ENCODE data around the gene CPSF4L.

Gene CPSF4L

DNA sequence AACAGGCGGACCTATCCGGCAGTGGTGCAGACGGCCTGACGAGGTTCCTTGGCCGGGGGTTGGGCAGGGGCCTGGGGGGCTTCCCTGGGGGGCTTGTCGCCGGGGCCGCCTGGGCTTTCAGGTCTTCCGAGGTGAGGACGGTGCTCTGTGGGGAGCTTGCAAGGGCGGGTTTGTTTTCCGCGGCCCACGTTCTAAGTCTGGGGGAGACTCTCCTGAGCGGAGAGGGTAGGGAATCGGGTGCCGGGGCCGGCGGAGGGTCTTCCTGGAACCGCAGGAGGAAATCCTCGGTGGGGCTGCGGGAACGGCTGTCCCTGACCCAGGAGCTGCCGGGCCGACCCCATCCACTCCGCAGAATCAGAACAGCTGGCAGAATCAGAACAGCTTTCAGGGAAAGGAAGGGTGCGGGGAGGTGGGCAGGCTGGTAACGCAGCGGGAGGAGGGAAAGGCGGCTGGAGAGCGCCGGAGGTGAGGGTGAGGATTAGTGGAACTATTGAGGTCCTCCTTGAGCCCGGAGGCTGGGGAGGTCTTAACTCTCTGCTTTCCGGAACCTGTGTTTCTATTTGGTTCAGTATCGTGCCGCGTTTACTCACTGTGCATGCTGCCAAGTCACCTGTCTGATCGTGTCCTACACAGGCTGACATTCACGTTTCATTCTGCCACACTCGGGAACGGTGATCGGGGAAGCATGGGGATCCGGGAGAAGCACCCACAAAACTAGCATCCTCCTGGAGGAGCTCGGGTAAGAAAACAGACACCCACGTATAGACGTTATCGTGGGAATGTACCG, 28.9 kb downstream of the CPSF4L start:
- peak; percentile 51 for DNase-seq (ENCODE audit: low spot score)

DNA sequence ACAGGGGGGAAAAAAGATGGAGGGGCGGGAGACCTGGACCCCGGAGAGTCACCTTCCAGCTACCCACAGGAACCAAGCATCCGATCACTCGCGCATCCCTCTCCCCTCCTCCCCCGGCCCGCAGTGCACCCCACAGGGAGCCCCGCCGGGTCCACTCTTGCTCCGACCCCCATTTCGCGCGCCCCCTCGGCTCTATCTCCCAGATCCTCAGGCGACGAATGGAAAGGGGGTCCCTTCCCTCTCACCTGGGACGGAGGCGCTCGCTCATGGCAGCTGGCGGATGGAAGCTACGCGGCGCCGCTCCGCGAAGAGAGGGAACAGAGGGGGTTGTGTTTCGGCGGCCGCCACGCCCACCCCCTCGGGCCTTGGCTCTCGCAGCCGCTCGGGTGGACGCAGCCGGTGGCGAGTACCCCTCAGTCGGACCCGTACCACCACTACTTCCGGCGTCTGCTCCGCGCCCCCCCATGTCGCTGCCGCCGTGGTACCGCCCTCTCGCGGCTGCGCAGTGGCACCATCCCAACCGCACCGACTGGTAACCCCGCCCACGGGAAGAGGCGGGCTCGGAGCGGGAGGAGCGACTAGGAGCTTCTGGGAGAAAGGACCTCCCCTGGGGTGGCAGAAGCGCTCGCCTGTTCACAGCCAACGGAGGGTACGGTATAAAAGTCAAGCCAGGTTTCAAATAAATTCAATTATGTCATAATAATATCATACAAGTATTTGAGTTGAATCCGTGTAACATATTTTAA, 29.7 kb downstream of the CPSF4L start:
- peak; percentile 96 for DNase-seq (ENCODE audit: low spot score)

DNA sequence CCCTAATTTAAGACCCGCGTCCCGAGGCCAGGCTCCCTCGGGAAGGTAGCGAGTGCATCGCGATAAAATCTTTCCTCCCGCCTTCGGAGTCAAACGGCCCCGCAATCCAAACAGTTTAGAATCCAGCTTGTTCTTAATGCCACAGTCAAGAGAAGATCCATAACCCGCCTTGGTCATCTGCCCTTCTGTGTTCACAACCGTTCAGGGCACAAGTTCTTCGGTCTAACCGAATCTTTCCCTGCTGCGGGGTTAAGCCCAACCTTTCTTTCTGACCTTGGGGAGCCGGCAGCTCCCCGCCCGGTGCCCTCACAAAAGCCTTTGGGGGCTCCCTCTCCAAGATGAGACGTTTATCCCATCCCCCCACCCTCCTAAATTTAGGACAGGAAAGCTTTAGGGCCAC, 30.3 kb downstream of the CPSF4L start:
- DNase-seq (ENCODE audit: low spot score), result peak; percentile 29

DNA sequence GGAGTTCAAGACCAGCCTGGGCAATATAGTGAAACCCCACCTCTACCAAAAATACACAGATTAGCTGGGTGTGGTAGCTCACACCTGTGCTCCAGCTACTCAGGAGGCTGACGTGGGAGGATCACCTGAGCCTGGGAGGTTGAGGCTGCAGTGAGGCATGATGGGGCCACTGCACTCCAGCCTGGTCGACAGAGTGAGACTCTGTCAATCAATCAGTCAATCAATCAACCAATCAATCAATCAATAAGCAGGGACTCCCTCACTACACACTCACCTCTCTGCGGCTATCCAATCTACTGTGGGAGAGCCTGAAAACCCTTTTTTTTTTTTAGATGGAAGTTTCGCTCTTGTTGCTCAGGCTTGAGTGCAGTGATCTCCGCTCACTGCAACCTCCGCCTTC, 31.6 kb downstream of the CPSF4L start:
- DNase-seq (ENCODE audit: low spot score), result no peak

DNA sequence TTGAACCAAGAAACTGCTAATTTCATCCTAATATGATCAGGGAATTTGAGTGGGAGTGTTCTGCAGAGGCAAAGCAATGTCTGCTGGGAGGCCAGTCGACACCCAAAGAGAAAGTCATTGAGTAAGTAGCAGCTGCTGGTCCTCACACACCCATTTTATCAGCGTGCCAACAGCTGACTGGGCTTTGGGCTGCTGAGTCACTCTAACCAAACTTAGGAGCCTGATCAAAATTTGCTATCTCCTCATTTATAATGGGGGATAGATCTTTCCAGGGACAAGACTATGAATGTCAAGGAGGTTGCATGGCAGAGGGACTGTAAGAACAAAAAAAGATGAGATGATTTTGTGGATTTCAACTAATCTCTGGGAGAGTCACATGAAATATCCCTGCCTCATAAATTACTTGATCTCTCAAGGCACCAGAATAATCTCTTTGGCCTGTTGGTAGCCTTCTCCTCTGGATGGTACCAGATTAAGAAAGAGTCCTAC, 32.9 kb downstream of the CPSF4L start:
- no peak for DNase-seq (ENCODE audit: low spot score)

DNA sequence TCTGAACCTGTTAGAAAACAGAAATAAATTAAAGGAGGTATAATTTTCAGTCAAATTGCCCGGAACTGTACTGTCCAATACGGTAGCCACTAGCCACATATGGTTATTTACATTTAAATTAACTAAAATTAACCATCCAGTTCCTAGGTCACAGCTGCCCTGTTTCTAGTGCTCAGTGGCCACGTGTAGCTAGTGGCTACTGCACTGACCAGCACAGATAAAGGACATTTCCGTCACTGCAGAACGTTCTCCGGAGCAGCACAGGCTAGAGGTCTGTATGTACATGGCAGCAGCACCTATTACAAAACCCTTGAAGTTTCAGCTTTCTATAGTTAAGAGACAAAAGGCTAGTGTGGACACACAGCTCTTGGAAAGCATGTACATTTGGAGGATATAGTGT, 33.7 kb downstream of the CPSF4L start:
- no peak for DNase-seq (ENCODE audit: low spot score)

DNA sequence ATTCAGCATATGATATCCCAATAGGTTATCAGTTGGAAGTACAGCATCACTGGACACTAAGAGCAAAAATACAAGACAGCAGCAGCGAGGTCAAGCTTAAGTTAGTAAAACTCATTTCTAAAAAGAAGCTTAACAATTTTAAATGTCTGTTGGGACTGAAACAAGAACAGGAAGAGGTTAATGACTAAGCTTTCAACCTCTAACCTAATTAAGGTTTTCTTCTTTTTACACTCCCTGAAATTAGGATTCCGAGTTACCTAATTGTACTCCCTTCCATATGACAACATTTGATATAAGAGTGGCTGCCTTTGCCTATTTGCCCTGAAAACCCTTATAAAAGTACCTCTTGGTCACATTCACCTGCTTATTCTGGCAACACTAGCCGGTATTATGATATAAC, 34.3 kb downstream of the CPSF4L start:
- no peak for DNase-seq (ENCODE audit: low spot score)

DNA sequence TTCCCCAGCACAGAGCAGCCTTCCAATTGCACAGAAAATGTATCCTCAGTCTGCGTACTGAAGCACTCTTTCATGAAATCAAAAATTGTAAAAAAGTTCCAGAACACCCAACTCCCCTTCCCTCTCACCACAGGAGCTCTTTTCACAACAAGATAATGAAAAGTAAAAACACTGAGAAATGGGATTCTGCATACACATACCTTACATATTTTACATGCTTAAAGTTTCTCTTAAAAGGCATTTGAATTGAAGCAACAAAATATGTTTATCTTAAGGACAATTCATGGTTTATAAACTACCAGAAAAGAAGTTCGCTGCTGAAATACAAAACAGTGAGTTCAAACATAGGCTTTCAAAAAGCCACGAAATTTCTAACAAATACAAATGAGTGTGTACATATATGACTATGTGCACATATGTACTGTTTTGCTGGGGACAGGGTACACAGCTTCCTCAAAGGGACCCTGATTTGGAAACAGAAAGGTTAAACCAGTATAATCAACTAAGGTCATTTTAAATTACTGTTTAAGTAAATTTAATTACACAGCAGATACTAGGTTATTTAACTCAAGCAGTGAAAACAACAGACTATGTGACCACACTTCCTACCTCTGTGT, 35.0 kb downstream of the CPSF4L start:
- DNase-seq (ENCODE audit: low spot score), result no peak

DNA sequence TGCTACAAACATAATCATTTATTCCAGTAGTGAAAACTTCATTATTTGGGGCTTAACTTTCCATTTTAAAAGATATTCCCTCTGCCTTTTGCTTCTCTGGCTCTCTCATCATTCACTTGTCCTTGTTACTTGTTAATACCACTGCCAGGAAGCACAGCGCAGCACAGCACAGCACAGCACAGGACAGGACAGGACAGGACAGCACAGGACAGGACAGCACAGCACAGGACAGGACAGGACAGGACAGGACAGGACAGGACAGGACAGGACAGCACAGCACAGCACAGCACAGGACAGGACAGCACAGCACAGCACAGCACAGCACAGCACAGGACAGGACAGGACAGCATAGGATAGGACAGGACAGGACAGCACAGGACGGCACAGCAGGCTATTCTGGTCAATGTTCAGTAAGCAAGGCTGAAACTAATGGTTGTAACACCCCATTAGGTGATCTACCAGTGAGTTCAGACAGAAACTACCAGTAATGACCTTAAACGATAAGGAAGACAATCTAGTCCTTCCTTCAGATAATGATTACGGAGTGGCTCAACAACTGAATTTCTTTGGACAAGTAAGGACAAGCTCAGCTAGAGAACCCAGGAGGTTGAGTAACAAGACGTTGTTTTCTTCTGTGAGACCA, 36.9 kb downstream of the CPSF4L start:
- no peak for DNase-seq (ENCODE audit: low spot score)

DNA sequence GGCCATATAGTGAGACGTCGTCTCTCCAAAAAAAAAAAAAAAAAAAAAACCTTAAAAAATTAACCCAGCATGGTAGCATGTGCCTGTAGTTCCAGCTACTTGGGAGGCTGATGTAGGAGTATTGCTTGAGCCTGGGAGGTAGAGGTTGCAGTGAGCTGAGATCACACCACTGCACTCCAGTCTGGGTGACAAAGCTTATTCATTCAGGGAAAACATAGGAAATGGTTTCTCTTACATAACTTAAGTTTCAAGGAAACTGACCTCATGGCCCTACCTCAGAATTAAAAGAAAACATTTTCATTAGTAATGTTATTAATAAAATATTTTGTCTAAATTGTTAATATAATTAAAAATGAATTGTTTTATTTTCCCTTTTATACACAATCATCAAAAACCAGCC, 37.4 kb downstream of the CPSF4L start:
- DNase-seq (ENCODE audit: low spot score), result no peak

DNA sequence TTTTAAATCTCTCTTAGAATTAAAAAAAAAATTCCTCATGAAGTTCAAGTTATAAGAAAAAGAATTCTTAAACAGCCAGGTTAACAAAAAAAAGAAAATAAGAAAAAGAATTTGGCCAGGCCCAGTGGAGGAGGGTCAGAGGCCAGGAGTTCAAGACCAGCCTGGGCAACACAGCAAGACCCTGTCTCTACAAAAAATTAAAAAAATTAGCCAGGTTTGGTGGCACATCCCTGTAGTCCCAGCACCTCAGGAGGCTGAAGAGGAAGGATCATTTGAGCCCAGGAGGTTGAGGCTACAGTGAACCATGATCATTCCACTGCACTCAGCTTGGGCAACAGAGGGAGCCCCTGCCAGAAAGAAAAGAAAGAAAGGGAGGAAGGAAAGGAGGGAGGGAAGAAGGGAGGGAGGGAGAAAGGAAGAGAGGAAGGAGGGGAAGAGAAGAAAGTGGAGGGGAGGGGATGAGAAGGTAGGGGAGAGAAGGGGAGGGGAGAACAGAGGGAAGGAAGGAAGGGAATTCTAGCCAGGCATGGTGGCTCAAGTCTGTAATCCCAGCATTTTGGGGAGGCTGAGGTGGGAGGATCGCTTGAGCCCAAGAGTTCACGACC, 38.0 kb downstream of the CPSF4L start:
- DNase-seq (ENCODE audit: low spot score), result no peak

DNA sequence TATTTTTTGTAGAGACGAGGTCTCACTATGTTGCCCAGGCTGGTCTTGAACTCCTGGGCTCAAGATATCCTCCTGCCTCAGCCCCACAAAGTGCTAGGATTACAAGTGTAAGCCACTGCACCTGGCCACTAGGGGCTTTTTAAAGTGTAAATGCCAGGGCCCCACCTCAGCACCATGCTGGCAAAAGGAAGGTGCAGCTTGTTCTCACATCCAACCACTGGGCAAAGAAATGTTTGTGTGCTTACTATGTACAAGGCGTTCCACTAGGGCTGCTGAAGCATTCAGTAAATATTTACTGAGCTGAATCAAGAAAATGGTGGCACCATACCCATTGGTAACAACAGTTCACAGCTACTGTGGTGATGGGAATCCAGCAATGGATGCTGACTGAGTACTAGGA, 46.2 kb downstream of the CPSF4L start:
- DNase-seq (ENCODE audit: low spot score), result no peak

DNA sequence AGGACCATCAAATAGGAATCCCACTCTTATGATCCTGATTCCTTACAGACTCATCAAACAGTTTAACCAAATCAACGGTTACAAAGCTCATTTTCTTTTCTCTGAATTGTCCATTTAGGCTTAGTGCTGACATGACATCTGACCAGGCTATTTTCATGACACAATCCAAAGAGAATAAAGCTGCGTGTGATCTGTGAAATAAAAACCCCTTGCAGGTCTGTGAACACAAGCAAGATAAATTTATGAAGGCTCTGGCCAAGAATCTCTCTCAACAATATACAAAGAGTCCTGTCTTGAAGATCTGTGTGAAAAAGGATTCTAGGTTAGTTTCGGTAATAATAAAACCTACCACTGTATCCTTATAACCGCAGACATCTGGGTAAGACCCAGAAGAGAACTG, 46.8 kb downstream of the CPSF4L start:
- DNase-seq (ENCODE audit: low spot score), result no peak

DNA sequence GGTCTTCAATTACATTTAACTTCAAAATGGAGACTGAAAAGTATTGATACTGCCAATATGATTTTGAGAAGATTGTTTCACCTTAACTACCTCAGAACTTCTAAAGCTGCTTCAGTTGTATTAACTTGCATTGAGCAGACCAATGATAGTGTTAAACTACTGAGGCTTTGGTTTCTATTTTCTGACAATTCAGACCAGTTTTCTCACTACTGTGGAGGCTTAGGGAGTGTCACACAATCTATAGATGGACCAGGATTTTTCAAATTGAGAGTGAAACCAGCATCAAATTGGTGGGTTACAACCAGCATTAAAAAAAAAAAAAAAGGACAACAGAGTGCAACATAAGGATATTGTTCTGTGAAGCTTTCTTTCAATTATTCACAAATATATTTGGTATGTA, 47.7 kb downstream of the CPSF4L start:
- no peak for DNase-seq (ENCODE audit: low spot score)

DNA sequence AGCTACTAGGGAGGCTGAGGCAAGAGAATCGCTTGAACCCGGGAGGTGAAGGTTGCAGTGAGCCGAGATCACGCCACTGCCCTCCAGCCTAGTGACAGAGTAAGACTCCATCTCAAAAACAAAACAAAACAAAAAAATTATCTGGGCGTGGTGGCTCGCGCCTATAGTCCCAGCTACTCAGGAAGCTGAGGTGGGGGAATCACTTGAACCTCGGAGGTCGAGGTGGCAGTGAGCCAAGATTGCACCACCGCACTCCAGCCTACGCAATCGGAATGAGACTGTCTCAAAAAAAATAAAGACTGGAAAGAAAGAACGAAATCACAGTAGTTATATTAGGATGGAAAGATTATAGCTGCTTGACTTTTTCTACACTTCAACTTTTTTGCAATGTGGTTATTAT, 49.9 kb downstream of the CPSF4L start:
- DNase-seq (ENCODE audit: low spot score), result no peak

DNA sequence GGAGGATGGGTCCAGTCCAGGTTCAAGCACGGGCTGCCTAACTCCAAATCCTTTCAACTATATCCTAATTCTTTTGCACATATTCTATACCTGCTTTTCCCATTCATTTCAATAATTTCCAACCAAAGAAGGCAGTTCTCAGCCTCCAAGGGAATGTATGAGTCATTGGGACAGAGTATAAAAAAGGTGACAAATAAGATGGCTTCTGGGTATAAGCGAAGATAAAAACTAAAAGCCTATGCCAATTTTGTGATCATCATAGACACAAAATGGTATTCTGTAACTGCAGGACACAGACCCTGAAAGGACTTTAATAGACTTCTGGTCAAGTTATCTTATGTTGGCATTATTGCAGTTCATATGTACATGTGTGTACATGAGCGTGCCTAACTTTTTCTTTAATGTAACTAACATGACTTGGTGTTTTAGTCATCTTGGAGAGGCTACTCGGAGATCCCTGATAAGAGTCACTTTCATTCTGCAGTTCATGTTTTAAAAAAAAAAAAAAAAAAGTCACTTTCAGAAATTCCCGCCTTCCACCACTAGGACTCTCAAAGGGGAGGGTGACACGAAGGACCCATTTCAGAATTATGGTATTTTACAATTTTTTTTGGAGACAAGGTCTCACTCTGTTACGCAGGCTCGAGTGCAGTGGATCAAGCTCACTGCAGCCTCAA, 51.5 kb downstream of the CPSF4L start:
- DNase-seq (ENCODE audit: low spot score), result no peak

DNA sequence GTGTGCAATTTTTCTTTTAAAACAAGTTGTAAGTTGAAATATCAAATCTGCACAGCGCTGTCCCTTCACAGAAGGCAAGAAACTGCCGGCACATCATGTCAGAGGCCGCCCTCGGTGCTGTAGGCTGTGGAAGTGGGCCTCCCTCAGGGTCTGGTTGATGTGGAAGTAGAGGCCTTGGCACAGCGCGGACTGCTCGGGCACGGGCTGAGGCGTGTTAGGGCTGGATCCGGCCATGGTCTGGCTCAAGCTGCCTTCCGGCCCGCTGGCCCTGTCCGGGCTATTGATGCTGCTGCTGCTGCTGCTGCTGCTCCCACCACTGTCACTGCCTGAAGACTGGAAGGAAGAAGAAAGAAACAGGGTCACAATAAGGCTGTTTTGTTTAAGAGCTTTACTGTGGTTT, 52.2 kb downstream of the CPSF4L start:
- DNase-seq (ENCODE audit: low spot score), result no peak

DNA sequence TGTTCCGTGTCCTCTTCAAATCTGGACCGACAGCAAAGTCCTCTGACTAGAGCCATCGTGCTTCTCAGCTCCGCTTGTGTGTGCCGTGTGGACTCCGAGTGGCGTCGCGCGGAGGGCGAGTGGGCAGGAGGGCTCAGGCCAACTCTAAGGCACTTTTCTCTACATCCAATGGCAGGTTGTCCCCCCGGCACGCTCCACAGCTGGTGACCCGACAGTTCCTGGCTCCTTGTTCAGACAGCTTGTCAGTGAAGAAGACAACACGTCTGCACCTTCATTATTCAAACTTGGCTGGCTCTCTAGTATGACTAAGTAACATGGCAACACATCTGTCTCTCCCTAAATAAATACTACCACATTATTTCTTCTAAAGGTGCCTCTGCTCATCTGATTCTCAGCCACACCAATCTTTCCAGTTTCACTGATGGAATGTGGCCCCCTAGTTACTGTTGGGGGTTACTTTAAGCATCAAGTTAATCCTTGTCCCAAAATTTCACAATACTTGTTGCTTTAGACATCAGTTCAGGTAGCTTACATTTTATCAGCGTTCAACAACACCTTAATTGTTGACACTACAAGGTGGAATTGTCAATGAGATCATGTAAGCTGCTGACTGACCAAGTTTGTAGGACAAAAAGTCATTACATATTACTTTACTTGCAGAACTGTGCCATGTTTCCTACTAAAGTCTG, 53.4 kb downstream of the CPSF4L start:
- DNase-seq (ENCODE audit: low spot score), result no peak

DNA sequence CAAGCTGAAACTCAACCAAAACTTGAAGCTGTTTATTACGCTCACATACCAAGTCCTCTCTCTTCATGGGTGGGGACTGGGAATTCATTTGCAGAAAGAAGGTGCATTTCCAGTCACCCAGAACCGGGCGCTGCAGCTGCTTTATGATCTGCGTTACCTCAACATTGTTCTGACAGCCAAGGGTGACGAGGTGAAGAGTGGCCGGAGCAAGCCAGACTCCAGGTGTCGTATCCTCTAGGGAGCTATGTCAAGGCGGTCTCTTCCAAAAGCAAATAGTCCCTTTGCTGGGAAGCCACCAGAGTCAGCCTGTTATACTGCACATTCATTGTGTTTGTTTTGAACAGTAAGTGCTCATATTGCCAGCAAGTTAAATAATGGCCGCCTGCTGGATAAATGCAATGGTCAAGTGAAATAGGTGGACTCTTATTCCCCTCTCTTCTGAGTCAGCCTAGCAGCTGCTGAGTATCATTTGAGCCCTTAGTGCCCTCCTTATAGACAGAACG, 56.2 kb downstream of the CPSF4L start:
- no peak for DNase-seq (ENCODE audit: low spot score)

DNA sequence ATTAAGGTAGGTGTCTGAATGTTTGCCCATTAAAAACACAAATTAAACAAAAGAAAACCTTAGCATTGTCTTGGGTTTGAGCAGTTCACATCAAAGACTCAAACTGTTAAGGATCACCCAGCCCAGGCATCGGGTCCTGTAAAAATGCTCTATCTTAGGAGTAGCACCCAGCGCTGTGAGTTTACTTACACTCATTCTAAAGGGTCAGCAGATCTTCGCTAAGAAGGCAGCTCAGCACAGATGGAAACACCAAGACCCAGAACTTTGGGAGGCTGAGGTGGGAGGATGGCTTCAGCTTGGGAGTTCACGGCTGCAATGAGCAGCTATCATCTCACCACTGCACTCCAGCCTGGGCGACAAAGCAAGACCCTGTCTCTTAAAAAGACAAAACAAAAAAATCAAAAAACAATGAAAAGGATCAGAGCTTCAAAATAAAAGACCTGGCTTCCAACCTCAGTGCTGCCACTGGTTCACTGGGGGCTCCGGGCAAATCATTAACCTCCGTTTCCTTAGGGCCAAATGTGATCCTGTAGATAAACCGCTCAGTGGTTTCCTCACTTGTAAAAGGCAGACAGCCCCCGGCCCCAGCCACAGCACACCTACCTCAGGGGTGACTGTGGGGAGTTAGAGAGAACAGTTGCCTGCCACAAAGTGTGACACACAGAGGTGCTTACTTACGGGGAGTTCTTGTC, 57.7 kb downstream of the CPSF4L start:
- no peak for DNase-seq (ENCODE audit: low spot score)

All from germinal center (tissue), 1 donor.